HepG2 (cell line): ENCODE measurements around the gene VAMP2. TPM values are rescaled to one million over a fixed set of nuclear protein-coding genes. Genes with fewer than 3 reads are reported as not detected.

Experiments used
- HMGA1 ChIP-seq: sonication (generic); formaldehyde crosslinking; conservative IDR thresholded peaks from 2 replicates; pipeline ENCODE4 v1.4.0; 2020; ENCODE audit warnings: missing genetic modification reagents
- MAZ ChIP-seq, 2 experiments: sonication (generic) in 1 of 2; formaldehyde crosslinking in 1 of 2; IDR thresholded peaks; 2 replicates each; pipeline versions ENCODE4 v1.5.0 to v1.6.1; 2012 to 2020; ENCODE audit warnings: low read depth in 2 of 2, mild to moderate bottlenecking in 2 of 2, borderline replicate concordance in 1 of 2, improper control_type of control experiment in 1 of 2, low read length in 1 of 2, missing genetic modification reagents in 1 of 2, moderate library complexity in 1 of 2
- NFRKB ChIP-seq: fragments of 450-650 bp; IDR thresholded peaks from 2 replicates; pipeline ENCODE4 v1.6.1; 2017
- RCOR2 ChIP-seq: IDR thresholded peaks from 2 replicates; pipeline ENCODE4 v1.6.1; 2016; ENCODE audit warnings: missing biosample characterization, missing genetic modification reagents
- TBX3 ChIP-seq: fragments of 450-650 bp; IDR thresholded peaks from 2 replicates; pipeline ENCODE4 v1.6.1; 2017; ENCODE audit warnings: antibody characterized with exemption, mild to moderate bottlenecking, inconsistent platforms, borderline replicate concordance
- ZNF251 ChIP-seq: sonication (generic); formaldehyde crosslinking; IDR thresholded peaks from 2 replicates; pipeline ENCODE4 v1.9.0; 2021; ENCODE audit warnings: mild to moderate bottlenecking, missing genetic modification reagents
- ZNF33A ChIP-seq: sonication (generic); formaldehyde crosslinking; IDR thresholded peaks from 2 replicates; pipeline ENCODE4 v1.5.1; 2020; ENCODE audit warnings: missing genetic modification reagents, mild to moderate bottlenecking, moderate library complexity, borderline replicate concordance
- ZNF678 ChIP-seq: sonication (generic); formaldehyde crosslinking; IDR thresholded peaks from 2 replicates; pipeline ENCODE4 v1.4.0; 2020; ENCODE audit warnings: mild to moderate bottlenecking, missing genetic modification reagents
- ZNF773 ChIP-seq: sonication (generic); formaldehyde crosslinking; IDR thresholded peaks from 2 replicates; pipeline ENCODE4 v1.4.0; 2020; ENCODE audit warnings: missing genetic modification reagents, borderline replicate concordance
- polyA plus RNA-seq, 8 experiments: library from polyadenylated mRNA; depleted of rRNA in 3 of 8; stranded (reverse) in 7 of 8; unstranded in 1 of 8; fragments of >200 nt; fragmentation: Illumina TruSeq in 4 of 8; extraction: Trizol in 4 of 8; gene quantifications; 2 replicates each; pipeline versions ENCODE4 v1.2.1 to v1.2.3, GENCODE V29; 2011 to 2016; ENCODE audit warnings: low read depth in 4 of 8, missing spikeins in 1 of 8, mixed read lengths in 1 of 8; ENCODE audit not compliant: insufficient read depth in 1 of 8
- total RNA-seq, 5 experiments: library from RNA; depleted of rRNA; stranded (reverse); fragments of >200 nt; fragmentation: Illumina TruSeq; extraction: Trizol; gene quantifications; 2 replicates each; pipeline ENCODE4 v1.2.3, GENCODE V29; 2016; ENCODE audit warnings: low read depth in 1 of 5
- TF ChIP-seq, protein P1 (sequence below): sonication (generic); formaldehyde crosslinking; IDR thresholded peaks from 2 replicates; pipeline ENCODE4 v1.4.0; 2020; ENCODE audit warnings: missing genetic modification reagents
- TF ChIP-seq, protein P2 (sequence below): sonication (generic); formaldehyde crosslinking; conservative IDR thresholded peaks from 2 replicates; pipeline ENCODE4 v1.8.1; 2023; ENCODE audit warnings: missing genetic modification reagents
- TF ChIP-seq, protein P3 (sequence below): IDR thresholded peaks from 2 replicates; pipeline ENCODE4 v1.6.1; 2018; ENCODE audit warnings: missing genetic modification reagents, mild to moderate bottlenecking, missing compliant biosample characterization
- TF ChIP-seq, protein P4 (sequence below): sonication (generic); formaldehyde crosslinking; IDR thresholded peaks from 2 replicates; pipeline ENCODE4 v1.4.0; 2020; ENCODE audit warnings: mild to moderate bottlenecking, missing genetic modification reagents
- TF ChIP-seq, protein P5 (sequence below), 2 experiments: sonication (generic) in 1 of 2; formaldehyde crosslinking in 1 of 2; IDR thresholded peaks; 2 replicates each; pipeline versions ENCODE4 v1.5.1 to v1.6.1; 2011 to 2020; ENCODE audit warnings: borderline replicate concordance in 1 of 2, low read depth in 1 of 2, low read length in 1 of 2, mild to moderate bottlenecking in 1 of 2, missing genetic modification reagents in 1 of 2, moderate library complexity in 1 of 2
- TF ChIP-seq, protein P6 (sequence below): sonication (generic); formaldehyde crosslinking; IDR thresholded peaks from 2 replicates; pipeline ENCODE4 v1.4.0; 2020; ENCODE audit warnings: mild to moderate bottlenecking, missing genetic modification reagents, borderline replicate concordance
- TF ChIP-seq, protein P7 (sequence below): sonication (generic); formaldehyde crosslinking; IDR thresholded peaks from 2 replicates; pipeline ENCODE4 v1.5.1; 2020; ENCODE audit warnings: missing genetic modification reagents, mild to moderate bottlenecking, borderline replicate concordance

The VAMP2 gene
- total and polyA plus RNA-seq, 2 of the 13 experiments (the other 11 are each of a cell fraction or from before 2014, with no cell fraction given) = 3.9 to 17.2 TPM

DNA sequence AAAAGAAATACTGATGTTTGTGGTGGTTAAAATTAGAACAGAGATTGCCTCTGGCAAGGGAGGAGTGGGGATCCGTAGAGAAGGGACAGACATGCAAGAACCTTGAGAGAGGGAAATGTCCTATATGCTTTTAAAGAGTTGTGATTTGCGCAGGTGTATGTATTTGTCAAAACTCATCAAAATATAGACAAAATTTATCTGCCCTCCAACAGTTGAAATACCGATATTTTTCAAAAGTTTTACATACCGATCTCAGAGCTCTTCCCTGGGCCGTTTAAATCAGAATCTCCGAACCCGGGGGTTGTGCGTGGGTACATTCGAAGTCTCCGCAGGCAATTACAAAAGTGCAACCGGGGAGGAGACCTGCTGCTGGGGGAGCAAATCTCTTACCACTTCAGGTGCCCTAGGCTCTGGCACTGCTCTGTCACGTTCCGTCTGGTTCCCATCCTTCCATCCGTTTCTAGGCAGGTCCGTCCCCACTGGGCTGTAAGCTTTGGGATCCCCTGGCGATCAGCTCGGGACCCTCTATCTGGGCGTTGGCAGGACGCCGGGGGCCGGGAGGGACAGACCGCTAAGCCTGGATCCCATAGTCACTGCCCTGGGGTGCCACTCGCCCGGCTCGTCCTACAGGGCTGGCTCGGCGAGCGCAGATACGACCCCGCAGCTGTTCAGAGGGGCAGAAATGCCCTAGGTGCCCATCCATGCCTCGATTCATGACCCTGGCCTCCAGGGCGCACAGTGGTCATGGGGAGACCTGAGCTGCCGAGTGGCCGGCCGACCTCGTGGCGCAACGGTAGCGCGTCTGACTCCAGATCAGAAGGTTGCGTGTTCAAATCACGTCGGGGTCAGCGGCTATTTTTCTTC lies 23.1 kb upstream of the VAMP2 start (continued):
- TF ChIP-seq ZNF33A (no peak), ZNF678 (CRISPR knock-in tag) (0 out of 2 replicates have a peak, but pooled peaks have one; percentile 21), HMGA1 (no peak), ZNF251 (no peak), ZNF773 (CRISPR knock-in tag) (no peak), TBX3 (no peak), RCOR2 (CRISPR knock-in tag) (peak; percentile 13; the same call in 1 of the 2 replicates), MAZ (IDR thresholded peaks at IDR 0.05; ENCODE audit: borderline replicate concordance, low read depth, low read length) (no peak), MAZ (CRISPR knock-in tag; IDR thresholded peaks at IDR 0.05; ENCODE audit: low read depth) (peak; percentile 79), NFRKB (no peak)
- TF ChIP-seq, protein P1, sequence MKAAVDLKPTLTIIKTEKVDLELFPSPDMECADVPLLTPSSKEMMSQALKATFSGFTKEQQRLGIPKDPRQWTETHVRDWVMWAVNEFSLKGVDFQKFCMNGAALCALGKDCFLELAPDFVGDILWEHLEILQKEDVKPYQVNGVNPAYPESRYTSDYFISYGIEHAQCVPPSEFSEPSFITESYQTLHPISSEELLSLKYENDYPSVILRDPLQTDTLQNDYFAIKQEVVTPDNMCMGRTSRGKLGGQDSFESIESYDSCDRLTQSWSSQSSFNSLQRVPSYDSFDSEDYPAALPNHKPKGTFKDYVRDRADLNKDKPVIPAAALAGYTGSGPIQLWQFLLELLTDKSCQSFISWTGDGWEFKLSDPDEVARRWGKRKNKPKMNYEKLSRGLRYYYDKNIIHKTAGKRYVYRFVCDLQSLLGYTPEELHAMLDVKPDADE = peak; percentile 25; the same call in 1 of the 2 replicates
- TF ChIP-seq, protein P2, sequence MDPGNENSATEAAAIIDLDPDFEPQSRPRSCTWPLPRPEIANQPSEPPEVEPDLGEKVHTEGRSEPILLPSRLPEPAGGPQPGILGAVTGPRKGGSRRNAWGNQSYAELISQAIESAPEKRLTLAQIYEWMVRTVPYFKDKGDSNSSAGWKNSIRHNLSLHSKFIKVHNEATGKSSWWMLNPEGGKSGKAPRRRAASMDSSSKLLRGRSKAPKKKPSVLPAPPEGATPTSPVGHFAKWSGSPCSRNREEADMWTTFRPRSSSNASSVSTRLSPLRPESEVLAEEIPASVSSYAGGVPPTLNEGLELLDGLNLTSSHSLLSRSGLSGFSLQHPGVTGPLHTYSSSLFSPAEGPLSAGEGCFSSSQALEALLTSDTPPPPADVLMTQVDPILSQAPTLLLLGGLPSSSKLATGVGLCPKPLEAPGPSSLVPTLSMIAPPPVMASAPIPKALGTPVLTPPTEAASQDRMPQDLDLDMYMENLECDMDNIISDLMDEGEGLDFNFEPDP (CRISPR knock-in tag) = no peak
- TF ChIP-seq, protein P3, sequence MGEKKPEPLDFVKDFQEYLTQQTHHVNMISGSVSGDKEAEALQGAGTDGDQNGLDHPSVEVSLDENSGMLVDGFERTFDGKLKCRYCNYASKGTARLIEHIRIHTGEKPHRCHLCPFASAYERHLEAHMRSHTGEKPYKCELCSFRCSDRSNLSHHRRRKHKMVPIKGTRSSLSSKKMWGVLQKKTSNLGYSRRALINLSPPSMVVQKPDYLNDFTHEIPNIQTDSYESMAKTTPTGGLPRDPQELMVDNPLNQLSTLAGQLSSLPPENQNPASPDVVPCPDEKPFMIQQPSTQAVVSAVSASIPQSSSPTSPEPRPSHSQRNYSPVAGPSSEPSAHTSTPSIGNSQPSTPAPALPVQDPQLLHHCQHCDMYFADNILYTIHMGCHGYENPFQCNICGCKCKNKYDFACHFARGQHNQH = peak; percentile 64; the same call in 1 of the 2 replicates
- TF ChIP-seq, protein P4, sequence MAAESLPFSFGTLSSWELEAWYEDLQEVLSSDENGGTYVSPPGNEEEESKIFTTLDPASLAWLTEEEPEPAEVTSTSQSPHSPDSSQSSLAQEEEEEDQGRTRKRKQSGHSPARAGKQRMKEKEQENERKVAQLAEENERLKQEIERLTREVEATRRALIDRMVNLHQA (CRISPR knock-in tag) = no peak
- TF ChIP-seq, protein P5, sequence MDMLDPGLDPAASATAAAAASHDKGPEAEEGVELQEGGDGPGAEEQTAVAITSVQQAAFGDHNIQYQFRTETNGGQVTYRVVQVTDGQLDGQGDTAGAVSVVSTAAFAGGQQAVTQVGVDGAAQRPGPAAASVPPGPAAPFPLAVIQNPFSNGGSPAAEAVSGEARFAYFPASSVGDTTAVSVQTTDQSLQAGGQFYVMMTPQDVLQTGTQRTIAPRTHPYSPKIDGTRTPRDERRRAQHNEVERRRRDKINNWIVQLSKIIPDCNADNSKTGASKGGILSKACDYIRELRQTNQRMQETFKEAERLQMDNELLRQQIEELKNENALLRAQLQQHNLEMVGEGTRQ (IDR thresholded peaks at IDR 0.05; ENCODE audit: low read depth, low read length) = no peak
- TF ChIP-seq, protein P5 (CRISPR knock-in tag; IDR thresholded peaks at IDR 0.05; ENCODE audit: borderline replicate concordance) = no peak
- TF ChIP-seq, protein P6, sequence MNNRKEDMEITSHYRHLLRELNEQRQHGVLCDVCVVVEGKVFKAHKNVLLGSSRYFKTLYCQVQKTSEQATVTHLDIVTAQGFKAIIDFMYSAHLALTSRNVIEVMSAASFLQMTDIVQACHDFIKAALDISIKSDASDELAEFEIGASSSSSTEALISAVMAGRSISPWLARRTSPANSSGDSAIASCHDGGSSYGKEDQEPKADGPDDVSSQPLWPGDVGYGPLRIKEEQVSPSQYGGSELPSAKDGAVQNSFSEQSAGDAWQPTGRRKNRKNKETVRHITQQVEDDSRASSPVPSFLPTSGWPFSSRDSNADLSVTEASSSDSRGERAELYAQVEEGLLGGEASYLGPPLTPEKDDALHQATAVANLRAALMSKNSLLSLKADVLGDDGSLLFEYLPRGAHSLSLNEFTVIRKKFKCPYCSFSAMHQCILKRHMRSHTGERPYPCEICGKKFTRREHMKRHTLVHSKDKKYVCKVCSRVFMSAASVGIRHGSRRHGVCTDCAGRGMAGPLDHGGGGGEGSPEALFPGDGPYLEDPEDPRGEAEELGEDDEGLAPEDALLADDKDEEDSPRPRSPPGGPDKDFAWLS (CRISPR knock-in tag) = no peak
- TF ChIP-seq, protein P7, sequence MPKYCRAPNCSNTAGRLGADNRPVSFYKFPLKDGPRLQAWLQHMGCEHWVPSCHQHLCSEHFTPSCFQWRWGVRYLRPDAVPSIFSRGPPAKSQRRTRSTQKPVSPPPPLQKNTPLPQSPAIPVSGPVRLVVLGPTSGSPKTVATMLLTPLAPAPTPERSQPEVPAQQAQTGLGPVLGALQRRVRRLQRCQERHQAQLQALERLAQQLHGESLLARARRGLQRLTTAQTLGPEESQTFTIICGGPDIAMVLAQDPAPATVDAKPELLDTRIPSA (CRISPR knock-in tag) = no peak
